RWPE2 (cell line): ENCODE data around the gene LIPT2.

Experiments
- ATAC-seq: fragments of 200-7000 bp; cut with Tn5 transposase; 3 replicates; pipeline ENCODE4 v1.9.1; 2021; ENCODE audit warnings: low read depth
- DNase-seq: peaks from one replicate; pipeline ENCODE4 v3.0.0-alpha.2; 2020; ENCODE audit warnings: low spot score
- H3K27ac ChIP-seq: fragments of 450-650 bp; 2 replicates; pipeline ENCODE4 v1.5.1; 2017; ENCODE audit warnings: mild to moderate bottlenecking; ENCODE audit not compliant: poor library complexity, severe bottlenecking
- H3K27me3 ChIP-seq: fragments of 250-450 bp; sonication (Bioruptor Pico); 2 replicates; pipeline ENCODE4 v1.5.1; 2021; ENCODE audit warnings: mild to moderate bottlenecking, moderate library complexity; ENCODE audit not compliant: insufficient read depth, poor library complexity, severe bottlenecking
- H3K36me3 ChIP-seq: fragments of 250-450 bp; sonication (Bioruptor Pico); 2 replicates; pipeline ENCODE4 v1.5.1; 2020; ENCODE audit warnings: low read depth, mild to moderate bottlenecking, moderate library complexity
- H3K4me1 ChIP-seq: fragments of 250-450 bp; sonication (Bioruptor Pico); 2 replicates; pipeline ENCODE4 v1.5.1; 2021; ENCODE audit warnings: mild to moderate bottlenecking, moderate library complexity; ENCODE audit not compliant: insufficient read depth, poor library complexity, severe bottlenecking
- H3K4me3 ChIP-seq: fragments of 250-450 bp; sonication (Bioruptor Pico); 2 replicates; pipeline ENCODE4 v1.5.1; 2021; ENCODE audit warnings: mild to moderate bottlenecking, moderate library complexity; ENCODE audit not compliant: severe bottlenecking
- H3K9me3 ChIP-seq: fragments of 250-450 bp; sonication (Bioruptor Pico); 2 replicates; pipeline ENCODE4 v1.5.1; 2021; ENCODE audit warnings: mild to moderate bottlenecking, moderate library complexity; ENCODE audit not compliant: severe bottlenecking
- TF ChIP-seq, protein P1 (sequence below): fragments of 450-650 bp; IDR thresholded peaks from one replicate; pipeline ENCODE4 v1.5.1; 2017; ENCODE audit warnings: mild to moderate bottlenecking, moderate library complexity; ENCODE audit not compliant: poor library complexity, severe bottlenecking

LIPT2 gene

DNA sequence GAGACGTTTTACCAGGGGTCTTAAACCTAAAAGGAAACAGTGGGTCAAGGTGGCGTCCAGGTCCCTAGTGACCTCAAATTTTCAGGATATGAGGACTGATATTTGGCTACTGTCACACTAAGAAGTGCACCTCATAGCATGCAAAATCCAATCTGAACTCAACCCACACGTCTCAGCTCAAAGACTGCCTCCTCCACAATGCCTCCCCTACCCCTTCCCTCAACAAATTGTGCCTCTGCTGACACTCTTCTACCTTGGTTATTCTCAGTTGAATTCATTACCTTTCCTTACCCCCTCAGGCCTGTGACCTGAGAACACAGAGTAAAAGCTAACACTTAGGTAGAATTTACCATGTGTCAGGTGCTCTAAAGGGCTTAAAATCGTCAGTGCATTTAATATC lies 12.4 kb upstream of the LIPT2 start:
- no peak for DNase-seq
- H3K27me3 ChIP-seq = no peaks in the 10 kb centered on the region
- H3K4me1 ChIP-seq = peaks cover 6% of the 10 kb centered on the region
- H3K27ac ChIP-seq = peak overlapping the region; percentile 82
- H3K36me3 ChIP-seq = no peaks in the 10 kb centered on the region
- no peak overlapping the region for H3K4me3 ChIP-seq
- no peak for ATAC-seq
- no peaks in the 10 kb centered on the region for H3K9me3 ChIP-seq
- TF ChIP-seq, protein P1, sequence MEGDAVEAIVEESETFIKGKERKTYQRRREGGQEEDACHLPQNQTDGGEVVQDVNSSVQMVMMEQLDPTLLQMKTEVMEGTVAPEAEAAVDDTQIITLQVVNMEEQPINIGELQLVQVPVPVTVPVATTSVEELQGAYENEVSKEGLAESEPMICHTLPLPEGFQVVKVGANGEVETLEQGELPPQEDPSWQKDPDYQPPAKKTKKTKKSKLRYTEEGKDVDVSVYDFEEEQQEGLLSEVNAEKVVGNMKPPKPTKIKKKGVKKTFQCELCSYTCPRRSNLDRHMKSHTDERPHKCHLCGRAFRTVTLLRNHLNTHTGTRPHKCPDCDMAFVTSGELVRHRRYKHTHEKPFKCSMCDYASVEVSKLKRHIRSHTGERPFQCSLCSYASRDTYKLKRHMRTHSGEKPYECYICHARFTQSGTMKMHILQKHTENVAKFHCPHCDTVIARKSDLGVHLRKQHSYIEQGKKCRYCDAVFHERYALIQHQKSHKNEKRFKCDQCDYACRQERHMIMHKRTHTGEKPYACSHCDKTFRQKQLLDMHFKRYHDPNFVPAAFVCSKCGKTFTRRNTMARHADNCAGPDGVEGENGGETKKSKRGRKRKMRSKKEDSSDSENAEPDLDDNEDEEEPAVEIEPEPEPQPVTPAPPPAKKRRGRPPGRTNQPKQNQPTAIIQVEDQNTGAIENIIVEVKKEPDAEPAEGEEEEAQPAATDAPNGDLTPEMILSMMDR = no peak

DNA sequence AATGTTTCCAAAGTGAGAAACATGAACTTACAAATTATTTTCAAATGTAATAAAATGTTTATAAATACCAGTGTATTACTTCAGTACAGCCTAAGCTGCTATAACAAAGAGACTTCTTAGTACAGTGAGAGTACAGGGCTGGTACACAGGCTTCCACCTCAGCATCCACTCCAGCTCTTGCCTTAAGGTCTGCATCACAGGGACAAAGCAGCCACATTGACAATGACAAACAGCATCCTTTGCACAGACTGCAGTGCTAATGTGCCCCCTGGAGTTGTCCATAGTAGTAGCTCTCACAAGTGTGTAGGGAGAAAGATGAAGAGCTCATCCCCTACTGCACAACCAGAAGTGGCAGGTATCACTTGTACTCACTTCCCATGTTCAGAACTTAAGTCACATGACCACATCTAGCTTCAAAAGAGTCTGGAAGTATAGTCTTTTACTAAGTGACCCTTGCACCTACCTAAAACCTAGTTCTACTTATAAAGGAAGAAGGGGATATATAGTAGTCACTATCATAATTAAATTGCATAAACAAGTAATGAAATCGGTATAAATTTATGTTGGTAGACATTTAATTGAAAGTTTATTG lies 10.7 kb upstream of the LIPT2 start:
- no peaks in the 10 kb centered on the region for H3K36me3 ChIP-seq
- TF ChIP-seq, protein P1 = no peak
- H3K4me3 ChIP-seq = no peak overlapping the region
- ATAC-seq (no peak), DNase-seq (no peak)
- peaks cover 6% of the 10 kb centered on the region for H3K4me1 ChIP-seq
- H3K27me3 ChIP-seq = no peaks in the 10 kb centered on the region
- H3K9me3 ChIP-seq = no peaks in the 10 kb centered on the region
- peak overlapping the region; percentile 82 for H3K27ac ChIP-seq

DNA sequence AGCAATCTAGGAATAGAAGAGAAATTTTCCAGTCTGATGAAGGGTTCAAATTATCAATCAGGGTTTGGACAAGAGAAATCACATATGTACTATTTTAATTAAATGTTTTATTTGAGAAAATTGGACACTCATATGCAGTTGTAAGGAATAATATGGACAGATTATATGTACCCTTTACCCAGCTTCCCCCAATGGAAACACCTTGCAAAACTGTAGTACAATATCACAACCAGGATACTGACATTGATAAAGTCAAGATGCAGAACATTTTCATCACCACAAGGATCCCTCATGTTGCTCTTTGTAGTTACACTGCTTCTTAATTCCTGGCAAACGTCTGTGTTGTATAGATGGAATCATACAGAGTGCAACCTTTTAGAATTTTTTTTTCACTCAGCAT lies 1.4 kb upstream of the LIPT2 start:
- Histone ChIP-seq H3K27me3 (no peaks in the 10 kb centered on the region), H3K9me3 (no peaks in the 10 kb centered on the region), H3K4me3 (no peak overlapping the region), H3K36me3 (no peaks in the 10 kb centered on the region), H3K27ac (peak overlapping the region; percentile 84), H3K4me1 (peaks cover 3% of the 10 kb centered on the region)
- ATAC-seq (no peak), DNase-seq (no peak)
- TF ChIP-seq, protein P1 = no peak

DNA sequence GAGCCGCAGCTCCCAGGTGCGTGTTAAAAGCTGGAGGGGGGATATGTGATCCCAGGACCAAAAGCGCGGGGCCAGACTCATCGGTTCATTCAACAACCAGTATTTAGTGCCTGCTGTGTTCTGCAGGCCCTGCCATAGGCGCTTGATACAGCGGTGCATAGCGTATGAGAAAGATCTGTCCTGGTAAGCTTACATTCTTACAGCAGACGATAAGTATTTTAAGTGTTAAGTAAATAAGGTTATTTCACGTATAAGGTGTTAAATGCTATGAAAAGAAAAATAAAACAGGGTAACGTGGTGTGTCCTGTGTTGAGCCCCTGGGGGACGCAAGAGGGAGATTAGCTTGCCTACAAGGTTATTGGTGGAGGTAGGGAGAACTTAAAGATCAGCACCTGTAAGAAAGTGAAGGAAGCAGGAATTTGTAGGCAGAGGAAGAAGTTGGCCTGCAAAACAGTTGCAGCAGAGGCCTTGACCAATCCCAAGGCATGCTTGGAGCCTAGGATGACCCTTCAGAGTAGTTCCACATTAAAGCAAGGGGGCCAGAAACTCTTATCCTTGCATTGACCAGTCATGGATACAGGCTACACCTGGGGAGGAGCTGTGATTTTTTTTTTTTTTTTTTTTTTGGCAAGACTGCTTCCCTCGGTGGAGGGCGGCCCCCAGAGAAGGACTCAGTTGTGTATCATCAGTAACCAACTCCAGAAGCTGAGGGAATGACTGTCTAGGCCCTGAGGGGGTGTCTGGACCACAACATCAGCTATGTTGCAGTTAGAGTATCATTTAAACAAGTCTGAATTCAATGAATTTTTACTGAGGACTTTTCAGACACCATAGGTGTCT lies 487 bp upstream of the LIPT2 start:
- peaks cover 3% of the 10 kb centered on the region for H3K4me1 ChIP-seq
- TF ChIP-seq, protein P1 = no peak
- H3K27me3 ChIP-seq = no peaks in the 10 kb centered on the region
- ATAC-seq (peak; percentile 5; the same call in 1 of the 3 replicates), DNase-seq (peak; percentile 79)
- H3K9me3 ChIP-seq = no peaks in the 10 kb centered on the region
- peak overlapping the region; percentile 84 for H3K27ac ChIP-seq
- H3K4me3 ChIP-seq = peak overlapping the region; percentile 85
- H3K36me3 ChIP-seq = no peaks in the 10 kb centered on the region

DNA sequence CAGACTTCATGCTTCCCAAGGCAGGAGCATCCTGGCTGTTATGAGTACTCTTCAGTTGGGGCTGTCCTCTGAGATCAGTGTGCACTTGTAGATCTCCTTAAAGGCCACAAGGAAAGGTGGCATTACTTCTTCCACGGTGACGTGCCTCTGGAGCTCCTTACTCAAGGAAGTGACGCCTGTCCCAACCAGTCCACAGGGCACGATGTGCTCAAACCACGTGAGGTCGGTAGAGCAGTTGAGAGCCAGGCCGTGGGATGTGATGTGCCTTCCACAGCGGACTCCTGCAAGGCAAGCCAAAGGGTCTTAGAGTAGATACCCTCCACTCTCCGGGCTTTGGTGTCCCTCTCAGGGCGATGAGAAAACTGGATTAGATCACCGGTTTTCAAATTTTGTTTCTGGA lies 1.4 kb downstream of the LIPT2 start:
- no peak for DNase-seq
- peak overlapping the region; percentile 84 for H3K27ac ChIP-seq

More for the DNA sequence above, 1.4 kb downstream of the LIPT2 start:
- H3K27me3 ChIP-seq = no peaks in the 10 kb centered on the region
- no peak for ATAC-seq
- no peaks in the 10 kb centered on the region for H3K36me3 ChIP-seq
- H3K9me3 ChIP-seq = no peaks in the 10 kb centered on the region
- H3K4me3 ChIP-seq = no peak overlapping the region
- TF ChIP-seq, protein P1 = no peak
- H3K4me1 ChIP-seq = peaks cover 3% of the 10 kb centered on the region
